MM.1S (cell line): ENCODE data around the gene ZFAND6.

Experiments used
- DNase-seq: peaks from one replicate; pipeline ENCODE4 v3.0.0-alpha.2; 2015
- H2AFZ ChIP-seq: fragments of 300-600 bp; sonication (generic); 2 replicates; pipeline ENCODE4 v1.6.0; 2016; ENCODE audit warnings: antibody characterized with exemption, low read length
- H3F3A ChIP-seq: fragments of 300-600 bp; sonication (generic); 2 replicates; pipeline ENCODE4 v1.6.1; 2016; ENCODE audit warnings: mild to moderate bottlenecking, antibody characterized with exemption, low read length, moderate library complexity, mixed read lengths; ENCODE audit not compliant: insufficient read depth
- H3K27ac ChIP-seq: fragments of 300-600 bp; sonication (generic); 2 replicates; pipeline ENCODE4 v1.5.1; 2016; ENCODE audit warnings: mild to moderate bottlenecking, low read length
- H3K27me3 ChIP-seq: fragments of 300-600 bp; sonication (generic); replicated peaks from 2 replicates; pipeline ENCODE4 v1.6.0; 2016; ENCODE audit warnings: low read length; ENCODE audit not compliant: insufficient read depth
- H3K36me3 ChIP-seq: fragments of 300-600 bp; sonication (generic); replicated peaks from 2 replicates; pipeline ENCODE4 v1.6.1; 2016; ENCODE audit warnings: mild to moderate bottlenecking, low read length, mixed read lengths; ENCODE audit not compliant: insufficient read depth
- H3K4me1 ChIP-seq: fragments of 300-600 bp; sonication (generic); 2 replicates; pipeline ENCODE4 v1.6.1; 2016; ENCODE audit warnings: low read length, mixed read lengths
- H3K4me2 ChIP-seq: fragments of 300-600 bp; sonication (generic); 2 replicates; pipeline ENCODE4 v1.6.0; 2016; ENCODE audit warnings: low read depth, low read length
- H3K4me3 ChIP-seq: fragments of 300-600 bp; sonication (generic); 2 replicates; pipeline ENCODE4 v1.5.1; 2016; ENCODE audit warnings: low read length, mixed read lengths
- H3K79me2 ChIP-seq: fragments of 300-600 bp; sonication (generic); 2 replicates; pipeline ENCODE4 v1.6.1; 2016; ENCODE audit warnings: mixed run types, low read length, mixed read lengths
- H3K9ac ChIP-seq: fragments of 300-600 bp; sonication (generic); 2 replicates; pipeline ENCODE4 v1.6.1; 2016; ENCODE audit warnings: low read length, mixed read lengths
- H3K9me2 ChIP-seq: fragments of 300-600 bp; sonication (generic); replicated peaks from 2 replicates; pipeline ENCODE4 v1.6.1; 2016; ENCODE audit warnings: mild to moderate bottlenecking, low read length, mixed read lengths; ENCODE audit not compliant: insufficient read depth
- H3K9me3 ChIP-seq: fragments of 300-600 bp; sonication (generic); replicated peaks from 2 replicates; pipeline ENCODE4 v1.6.1; 2016; ENCODE audit warnings: mild to moderate bottlenecking, low read length, mixed read lengths; ENCODE audit not compliant: insufficient read depth
- H4K20me1 ChIP-seq: fragments of 300-600 bp; sonication (generic); 2 replicates; pipeline ENCODE4 v1.6.1; 2016; ENCODE audit warnings: mild to moderate bottlenecking, low read length, moderate library complexity, mixed read lengths; ENCODE audit not compliant: insufficient read depth
- EZH2 ChIP-seq: fragments of 300-600 bp; sonication (generic); optimal IDR thresholded peaks from 2 replicates; pipeline ENCODE3; 2017; ENCODE audit warnings: low read depth, mild to moderate bottlenecking, antibody characterized with exemption, low read length, mixed read lengths
- EZH2phosphoT487 ChIP-seq: fragments of 300-600 bp; sonication (generic); IDR thresholded peaks from 2 replicates; pipeline ENCODE4 v1.6.1; 2018; ENCODE audit warnings: antibody characterized with exemption, low read length
- TF ChIP-seq, protein P1 (sequence below): fragments of 300-600 bp; sonication (generic); IDR thresholded peaks from 2 replicates; pipeline ENCODE4 v1.5.1; 2016; ENCODE audit warnings: antibody characterized with exemption, low read length, mixed read lengths

ZFAND6 gene

GRCh38 chr15:80171787-80172186 lies 112.3 kb downstream of the ZFAND6 start:
- no peak overlapping the region for H2AFZ ChIP-seq
- no peaks in the 10 kb centered on the region for H4K20me1 ChIP-seq
- H3K4me3 ChIP-seq, result no peak overlapping the region
- H3K9me2 ChIP-seq, result no peaks in the 10 kb centered on the region
- H3K9me3 ChIP-seq, result no peaks in the 10 kb centered on the region
- no peaks in the 10 kb centered on the region for H3K27me3 ChIP-seq
- H3K79me2 ChIP-seq, result no peaks in the 10 kb centered on the region
- TF ChIP-seq EZH2phosphoT487, result no peak
- TF ChIP-seq EZH2, result no peak
- TF ChIP-seq, protein P1, sequence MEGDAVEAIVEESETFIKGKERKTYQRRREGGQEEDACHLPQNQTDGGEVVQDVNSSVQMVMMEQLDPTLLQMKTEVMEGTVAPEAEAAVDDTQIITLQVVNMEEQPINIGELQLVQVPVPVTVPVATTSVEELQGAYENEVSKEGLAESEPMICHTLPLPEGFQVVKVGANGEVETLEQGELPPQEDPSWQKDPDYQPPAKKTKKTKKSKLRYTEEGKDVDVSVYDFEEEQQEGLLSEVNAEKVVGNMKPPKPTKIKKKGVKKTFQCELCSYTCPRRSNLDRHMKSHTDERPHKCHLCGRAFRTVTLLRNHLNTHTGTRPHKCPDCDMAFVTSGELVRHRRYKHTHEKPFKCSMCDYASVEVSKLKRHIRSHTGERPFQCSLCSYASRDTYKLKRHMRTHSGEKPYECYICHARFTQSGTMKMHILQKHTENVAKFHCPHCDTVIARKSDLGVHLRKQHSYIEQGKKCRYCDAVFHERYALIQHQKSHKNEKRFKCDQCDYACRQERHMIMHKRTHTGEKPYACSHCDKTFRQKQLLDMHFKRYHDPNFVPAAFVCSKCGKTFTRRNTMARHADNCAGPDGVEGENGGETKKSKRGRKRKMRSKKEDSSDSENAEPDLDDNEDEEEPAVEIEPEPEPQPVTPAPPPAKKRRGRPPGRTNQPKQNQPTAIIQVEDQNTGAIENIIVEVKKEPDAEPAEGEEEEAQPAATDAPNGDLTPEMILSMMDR, result no peak
- no peak overlapping the region for H3K4me2 ChIP-seq
- no peaks in the 10 kb centered on the region for H3F3A ChIP-seq
- no peak overlapping the region for H3K9ac ChIP-seq
- no peaks in the 10 kb centered on the region for H3K36me3 ChIP-seq
- no peak for DNase-seq
- H3K27ac ChIP-seq, result no peak overlapping the region
- no peaks in the 10 kb centered on the region for H3K4me1 ChIP-seq

- TF ChIP-seq EZH2phosphoT487, result no peak
- TF ChIP-seq, protein P1, result no peak
- TF ChIP-seq EZH2, result no peak
- Histone ChIP-seq H3K27me3 (no peaks in the 10 kb centered on the region), H3K79me2 (no peaks in the 10 kb centered on the region), H3K36me3 (no peaks in the 10 kb centered on the region), H3K4me1 (no peaks in the 10 kb centered on the region), H3K27ac (no peak overlapping the region), H3F3A (no peaks in the 10 kb centered on the region), H3K4me2 (no peak overlapping the region), H3K9me2 (no peaks in the 10 kb centered on the region), H2AFZ (no peak overlapping the region), H3K9me3 (no peaks in the 10 kb centered on the region), H3K4me3 (no peak overlapping the region), H3K9ac (no peak overlapping the region), H4K20me1 (no peaks in the 10 kb centered on the region)
- no peak for DNase-seq
Observed at GRCh38 chr15:80172401-80172800, 112.9 kb downstream of the ZFAND6 start.

- Histone ChIP-seq H3F3A (no peaks in the 10 kb centered on the region), H3K79me2 (no peaks in the 10 kb centered on the region), H3K4me3 (no peak overlapping the region), H3K9me3 (no peaks in the 10 kb centered on the region), H3K4me1 (no peaks in the 10 kb centered on the region), H3K9ac (no peak overlapping the region), H3K27me3 (no peaks in the 10 kb centered on the region), H2AFZ (no peak overlapping the region), H4K20me1 (no peaks in the 10 kb centered on the region), H3K4me2 (no peak overlapping the region), H3K9me2 (no peaks in the 10 kb centered on the region), H3K36me3 (no peaks in the 10 kb centered on the region), H3K27ac (no peak overlapping the region)
- peak; percentile 58 for DNase-seq
- TF ChIP-seq, protein P1, result peak; percentile 74
- TF ChIP-seq EZH2 (no peak), EZH2phosphoT487 (no peak)
Observed at GRCh38 chr15:80173022-80173759, 113.7 kb downstream of the ZFAND6 start.
